H4 (cell line): ENCODE measurements around the gene NELL1. TPM values are rescaled to one million over a fixed set of nuclear protein-coding genes. Genes with fewer than 3 reads are reported as not detected.

ENCODE experiments used
- DNase-seq: peaks from one replicate; pipeline ENCODE4 v3.0.0-alpha.2; 2015; ENCODE audit warnings: low spot score
- total RNA-seq: library from RNA; depleted of rRNA; stranded (reverse); fragments of >200 nt; shearing (Covaris generic); gene quantifications from 2 replicates; pipeline ENCODE4 v1.2.3, GENCODE V29; 2014

The NELL1 gene
- total RNA-seq, 1 experiment from 2014 or later = 0.02 TPM

DNA sequence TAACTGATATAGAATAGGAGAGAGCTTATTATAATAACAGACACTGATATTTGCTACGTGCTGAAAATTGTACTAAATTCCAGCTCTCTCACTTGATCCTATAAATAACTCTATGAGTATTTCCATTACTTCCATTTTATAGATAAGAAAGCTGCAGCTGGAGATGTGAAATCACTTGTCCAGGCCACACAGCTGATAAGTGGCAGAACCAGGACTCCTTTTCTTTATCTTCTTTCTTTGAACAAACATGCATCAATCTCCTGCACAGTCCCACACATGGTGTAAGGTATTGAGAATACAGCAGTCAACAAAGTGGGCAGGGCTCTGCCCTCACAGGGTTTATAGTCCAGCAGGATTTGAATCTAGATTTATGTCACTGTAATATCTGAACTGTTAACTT lies 652.1 kb downstream of the NELL1 start:
- no peak for DNase-seq

DNA sequence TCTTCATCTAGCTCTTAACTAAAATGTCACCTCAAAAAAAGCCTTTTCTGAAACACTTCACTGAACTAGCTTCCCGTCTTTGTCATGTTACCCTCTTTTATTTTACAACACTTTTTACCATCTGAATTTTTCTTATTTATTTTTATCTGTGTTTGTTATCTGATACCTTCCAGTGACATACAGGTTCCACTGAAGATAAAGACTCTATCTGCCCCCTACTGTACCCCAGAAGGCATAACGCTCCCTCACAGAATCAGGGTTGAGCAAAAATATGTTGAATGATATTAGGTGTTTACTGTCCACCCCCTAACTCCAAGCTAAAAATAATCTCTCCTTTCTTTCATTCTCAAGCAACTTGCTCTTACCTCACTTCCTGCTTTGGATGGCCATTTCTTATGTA lies 654.2 kb downstream of the NELL1 start:
- DNase-seq = no peak

GRCh38 chr11:21343204-21343603 lies 673.8 kb downstream of the NELL1 start:
- no peak for DNase-seq

DNA sequence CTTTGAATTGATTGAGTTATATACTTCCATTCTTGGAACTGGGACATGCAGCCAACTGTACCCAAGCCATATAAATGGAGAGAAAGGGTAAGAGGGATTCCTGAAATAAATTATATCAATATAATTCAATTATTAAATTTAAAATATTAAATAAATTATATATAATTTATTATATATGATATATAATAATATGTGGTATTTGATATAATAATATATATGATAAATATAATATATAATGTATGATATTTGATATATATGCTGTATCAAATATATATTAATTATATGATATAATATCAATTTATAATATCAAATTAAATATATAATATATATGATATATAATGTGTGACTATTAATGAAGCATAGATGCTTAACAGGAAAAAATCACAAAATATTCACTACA lies 677.0 kb downstream of the NELL1 start:
- DNase-seq = no peak

DNA sequence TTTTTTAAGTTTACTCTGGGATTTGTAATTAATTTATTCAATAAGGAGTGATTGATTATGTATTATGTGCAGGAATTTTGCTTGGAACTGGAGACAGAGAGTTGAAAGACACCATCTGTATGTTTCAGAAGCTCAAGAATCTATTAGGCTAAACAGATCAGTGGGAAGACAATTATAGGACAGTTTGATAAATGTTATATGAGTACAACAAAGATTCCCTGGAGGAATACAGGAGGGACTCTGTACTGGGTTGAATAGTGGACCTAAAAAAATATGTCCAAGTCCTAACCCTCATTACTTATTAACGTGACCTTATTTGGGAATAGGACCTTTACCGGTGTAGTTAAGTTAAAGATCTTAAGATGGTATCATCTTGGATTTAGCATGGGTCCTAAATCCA lies 681.2 kb downstream of the NELL1 start:
- DNase-seq = no peak

- DNase-seq = no peak
Observed at GRCh38 chr11:21353425-21353824, 684.0 kb downstream of the NELL1 start.

DNA sequence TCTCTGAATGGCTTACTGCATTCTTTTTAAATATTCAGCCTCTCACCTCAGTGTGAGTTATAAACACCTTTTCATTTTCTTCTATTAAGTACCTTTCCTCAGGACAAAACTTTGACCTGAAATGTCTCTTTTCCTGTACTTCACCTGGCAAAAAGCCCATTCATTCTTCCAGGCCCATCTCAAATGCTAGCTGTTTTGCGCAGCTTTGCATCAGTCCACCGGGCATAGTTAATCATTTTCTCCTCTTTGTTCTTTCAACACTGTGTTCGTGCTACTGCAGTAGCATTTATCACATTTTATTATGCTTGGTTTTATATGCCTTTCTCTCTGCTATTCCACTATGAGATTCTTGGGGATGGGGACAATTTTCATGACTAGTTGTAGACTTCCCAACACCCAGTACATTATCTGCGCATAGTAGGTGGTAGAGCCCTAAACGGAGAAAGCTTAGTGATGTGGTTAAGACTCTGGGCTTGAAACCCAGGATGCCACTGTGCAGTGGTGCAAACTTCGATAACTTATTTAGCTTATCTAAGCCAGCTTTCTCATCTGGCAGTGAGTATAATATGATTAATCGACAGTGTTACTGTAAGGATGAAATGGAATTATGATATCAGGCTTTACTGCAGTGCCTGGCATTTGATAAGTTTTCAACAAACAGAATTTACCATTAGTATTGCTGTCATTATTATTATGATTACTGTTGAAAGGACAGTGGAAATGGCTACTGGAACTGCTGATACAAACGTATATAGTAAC lies 695.7 kb downstream of the NELL1 start:
- no peak for DNase-seq

DNA sequence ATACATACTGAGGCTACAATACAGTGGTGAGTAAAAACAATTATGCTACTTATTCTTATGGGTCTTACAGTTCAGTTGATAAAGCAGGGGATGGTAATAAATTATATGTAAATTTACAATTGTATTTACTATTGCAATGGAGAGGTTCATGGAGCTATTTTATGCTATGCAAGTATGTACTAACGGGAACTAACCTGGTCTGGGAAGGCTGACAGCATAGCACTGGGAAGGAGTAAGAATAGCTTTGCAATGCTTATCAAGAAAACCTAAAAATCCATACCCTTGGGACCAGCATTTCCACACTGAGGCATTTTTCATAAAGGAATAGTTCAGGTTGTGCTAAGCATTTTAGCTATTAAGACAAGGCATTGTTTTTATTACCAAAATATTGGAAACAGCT lies 700.6 kb downstream of the NELL1 start:
- DNase-seq = no peak

GRCh38 chr11:21371044-21371443 lies 701.7 kb downstream of the NELL1 start:
- DNase-seq = no peak

GRCh38 chr11:21372672-21373071 lies 703.3 kb downstream of the NELL1 start:
- DNase-seq = no peak

GRCh38 chr11:21374376-21374775 lies 705.0 kb downstream of the NELL1 start:
- no peak for DNase-seq

GRCh38 chr11:21385669-21386440 lies 716.5 kb downstream of the NELL1 start:
- DNase-seq = no peak

DNA sequence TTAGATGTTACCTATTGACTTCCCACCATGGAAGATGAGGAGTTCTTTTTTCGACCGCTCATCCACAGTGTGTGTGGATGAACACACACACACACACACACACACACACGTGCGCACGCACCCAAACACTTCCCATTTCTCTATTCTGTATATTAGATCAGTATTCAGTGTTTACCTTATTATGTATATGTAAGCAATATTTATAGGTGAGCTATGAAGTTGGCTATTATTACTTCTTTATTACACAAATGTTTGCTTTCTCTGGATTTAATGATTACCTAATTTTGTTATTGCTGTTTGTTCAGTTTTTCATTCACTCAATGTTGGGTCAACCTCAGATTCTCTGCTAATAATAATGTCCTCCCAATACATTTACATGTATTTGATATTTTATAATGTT lies 721.0 kb downstream of the NELL1 start:
- DNase-seq = no peak

- no peak for DNase-seq
Observed at GRCh38 chr11:21396342-21397008, 727.1 kb downstream of the NELL1 start.

- no peak for DNase-seq
Observed at GRCh38 chr11:21398195-21398594, 728.8 kb downstream of the NELL1 start.

DNA sequence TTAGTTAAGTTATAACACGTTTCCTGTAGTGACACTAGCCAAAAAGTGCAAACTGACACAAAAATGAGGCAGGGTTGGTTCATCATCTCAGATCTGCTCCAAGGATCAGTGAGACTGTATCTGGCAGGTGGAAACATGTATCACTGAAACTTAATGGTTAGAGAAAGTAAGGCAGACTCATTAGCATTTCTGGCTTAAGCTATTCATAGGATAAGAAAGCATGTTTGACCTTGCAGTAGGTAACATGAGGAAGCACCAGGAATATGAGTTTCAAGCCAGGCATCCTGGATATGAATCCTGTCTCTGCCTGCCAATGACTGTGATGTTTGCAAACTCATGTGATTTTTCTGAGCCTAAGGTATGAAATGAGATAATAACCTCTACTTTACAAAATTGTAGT lies 732.1 kb downstream of the NELL1 start:
- no peak for DNase-seq

DNA sequence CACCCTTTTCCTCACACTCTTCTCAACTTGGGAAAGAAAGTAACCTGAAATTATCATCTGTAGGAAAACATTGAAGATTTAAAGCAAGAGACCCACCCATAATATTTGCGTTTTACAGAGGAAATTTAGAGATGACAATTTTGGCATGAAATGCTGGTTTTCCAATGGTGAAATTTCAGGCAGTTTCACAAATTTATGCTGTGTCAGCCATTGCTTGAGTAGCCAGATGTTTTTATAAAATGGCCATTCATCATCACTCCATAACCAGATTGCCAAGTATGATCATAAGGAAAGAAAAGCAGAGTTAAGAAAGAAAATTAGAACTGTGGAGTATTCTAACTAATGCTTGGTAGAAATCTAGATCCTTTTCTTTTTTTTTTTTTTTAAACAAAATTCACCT lies 732.9 kb downstream of the NELL1 start:
- DNase-seq = no peak

GRCh38 chr11:21403069-21403468 lies 733.7 kb downstream of the NELL1 start:
- DNase-seq = no peak

DNA sequence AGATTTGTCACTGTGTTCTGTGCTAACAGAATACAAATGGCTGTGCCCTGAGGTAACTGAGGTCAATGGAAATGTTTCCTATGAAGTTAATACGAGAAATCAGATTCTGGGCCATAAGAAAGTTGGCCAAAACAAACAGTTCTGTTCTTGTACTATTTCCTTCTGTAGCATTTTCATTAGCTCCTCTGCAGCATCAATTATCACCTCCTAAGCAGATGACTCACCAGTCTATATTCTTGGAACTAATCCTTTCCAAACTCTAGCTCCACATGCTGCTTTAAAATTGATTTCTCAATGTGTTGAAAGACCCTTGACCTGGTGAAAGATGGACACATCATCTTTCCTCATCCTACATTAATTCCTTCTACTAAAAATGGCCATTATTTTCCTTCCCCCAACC lies 736.0 kb downstream of the NELL1 start:
- no peak for DNase-seq

DNA sequence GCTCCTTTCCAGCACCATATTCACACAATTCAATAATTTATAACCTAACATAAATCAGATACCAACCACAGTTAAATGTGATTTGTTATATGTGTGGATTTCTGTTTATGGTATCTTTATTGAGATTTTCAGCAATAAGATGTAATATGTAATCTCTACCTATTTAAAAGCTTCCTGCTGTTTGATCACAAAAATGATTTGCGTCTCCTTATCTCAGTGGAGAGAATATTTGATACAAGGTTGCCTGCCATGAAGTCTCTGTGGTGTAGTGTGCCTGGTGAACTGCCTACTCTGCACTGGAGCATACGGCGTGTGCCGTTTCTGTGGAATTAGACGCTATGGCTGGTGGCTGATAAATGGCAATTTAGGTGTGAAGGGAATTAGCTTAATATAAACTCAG lies 741.1 kb downstream of the NELL1 start:
- no peak for DNase-seq

- DNase-seq = no peak
Observed at GRCh38 chr11:21411104-21411503, 741.7 kb downstream of the NELL1 start.

- no peak for DNase-seq
Observed at GRCh38 chr11:21411597-21411996, 742.2 kb downstream of the NELL1 start.
